SHP77 (cell line): Measurements from ENCODE around the gene LRRC7.

ENCODE experiments used
- DNase-seq, 2 experiments: peaks; one replicate each; lab custom pipeline; 2025; lab: John Stamatoyannopoulos, UW

Gene LRRC7

DNA sequence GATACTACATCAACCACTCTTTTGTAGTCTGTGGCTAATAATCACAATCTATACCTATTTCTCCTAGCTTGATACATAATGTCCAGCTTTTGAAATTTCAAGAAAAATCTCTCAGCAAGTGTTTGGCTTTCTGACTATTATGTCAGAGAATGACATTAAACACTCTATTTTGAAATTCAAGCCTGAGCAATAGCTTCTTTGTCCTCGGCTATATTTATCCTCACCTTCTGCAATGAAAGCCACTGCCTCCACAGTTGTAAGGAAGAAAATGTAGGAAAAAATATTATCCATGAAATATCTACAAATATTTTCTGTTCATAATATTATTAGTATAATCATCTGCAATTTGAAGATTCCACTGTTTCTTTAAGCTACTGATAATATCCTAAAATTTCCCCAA lies 22.1 kb downstream of the LRRC7 start:
- no peak for DNase-seq

DNA sequence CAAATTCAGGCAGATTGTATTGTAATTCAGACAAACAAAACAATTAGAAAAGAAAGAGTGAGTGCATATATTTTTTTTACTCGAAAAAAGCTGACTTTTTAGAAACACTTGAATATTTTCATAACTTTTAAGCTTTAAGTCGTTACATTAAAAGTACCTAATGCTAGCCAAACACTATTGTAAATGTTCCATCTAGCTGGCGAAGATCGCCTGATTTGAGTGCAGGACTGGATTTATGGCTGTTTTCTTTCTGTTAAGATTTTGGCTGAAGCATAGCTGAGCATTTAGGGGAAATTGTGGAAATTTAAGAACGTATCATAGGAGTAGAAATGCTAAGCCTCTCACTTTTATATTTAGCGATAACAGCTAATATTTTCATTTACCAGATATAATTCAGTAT lies 24.6 kb downstream of the LRRC7 start:
- no peak for DNase-seq

DNA sequence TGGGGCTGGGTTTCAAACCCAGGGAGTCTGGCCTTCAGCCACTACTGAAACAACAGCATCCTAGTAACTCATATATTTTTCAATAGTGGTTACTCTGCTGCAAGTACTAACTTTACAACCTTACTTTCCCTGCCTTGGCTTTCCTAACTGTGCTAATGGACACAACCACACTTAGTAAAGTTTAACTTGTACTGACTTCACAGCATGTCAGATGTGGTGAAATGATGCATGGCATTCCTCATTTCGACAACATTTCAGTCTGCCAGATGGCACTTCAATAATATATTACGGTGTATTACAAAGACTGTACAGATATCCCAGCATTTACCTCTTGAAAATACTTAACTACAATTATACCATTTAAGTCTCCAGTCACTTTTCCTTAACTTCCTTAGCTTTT lies 27.8 kb downstream of the LRRC7 start:
- DNase-seq: no peak

DNA sequence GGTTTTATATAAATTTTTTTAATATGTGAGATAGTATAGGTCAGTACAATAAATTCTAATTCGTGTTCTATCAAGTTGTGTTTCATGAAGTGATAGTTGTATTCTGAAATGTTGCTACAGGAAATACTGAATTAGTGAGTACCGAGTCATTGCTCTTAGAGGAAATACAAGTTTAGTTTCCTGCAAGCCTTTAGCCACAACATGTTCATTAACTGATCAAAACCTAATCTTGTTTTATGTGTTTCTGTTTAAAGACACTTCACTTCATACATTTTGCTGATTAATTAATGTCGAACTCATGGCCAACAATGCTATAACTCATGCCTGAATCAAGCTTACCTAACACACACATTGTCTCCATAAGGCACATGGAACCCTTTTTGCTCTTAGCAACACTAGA lies 43.6 kb downstream of the LRRC7 start:
- no peak for DNase-seq

- no peak for DNase-seq
These were observed 45.7 kb downstream of the LRRC7 start for GRCh38 chr1:69613414-69613813.

DNA sequence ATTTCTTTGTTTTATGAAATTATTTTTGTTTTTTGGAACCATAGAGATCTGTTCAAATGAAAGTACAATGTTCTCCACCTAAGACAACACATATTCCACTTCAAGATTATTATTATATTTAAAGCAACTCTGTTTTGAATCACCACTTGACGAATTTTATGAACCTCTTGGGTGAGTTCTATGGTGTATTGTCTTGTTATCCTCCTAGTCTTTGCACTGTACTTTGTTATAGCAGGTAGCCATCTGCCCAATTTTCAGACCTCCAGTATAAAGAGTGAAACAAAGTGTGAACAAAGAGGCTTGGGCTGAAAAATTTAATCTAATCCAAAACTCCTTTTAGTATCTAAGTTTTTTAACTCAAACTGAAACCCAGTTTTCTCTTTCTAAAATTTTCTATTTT lies 71.0 kb downstream of the LRRC7 start:
- DNase-seq: no peak

DNA sequence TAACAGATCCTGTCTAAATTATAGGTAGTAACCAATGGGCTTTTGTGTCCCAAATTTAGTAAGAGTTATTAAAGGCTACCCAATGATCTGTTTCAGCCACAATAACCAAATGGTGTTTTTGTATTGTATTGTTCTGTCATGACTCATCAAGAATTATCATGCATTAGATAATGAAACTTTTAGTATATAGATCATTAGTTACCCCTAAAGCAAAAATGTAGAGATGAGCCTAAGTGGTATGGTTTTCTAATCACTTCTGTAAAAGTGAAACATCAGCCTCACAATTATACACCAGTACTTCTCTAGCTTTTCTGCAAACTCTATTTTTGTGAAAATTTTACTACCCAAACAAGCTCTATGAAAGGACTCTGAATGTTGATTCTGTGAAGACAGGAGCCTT lies 71.4 kb downstream of the LRRC7 start:
- no peak for DNase-seq

DNA sequence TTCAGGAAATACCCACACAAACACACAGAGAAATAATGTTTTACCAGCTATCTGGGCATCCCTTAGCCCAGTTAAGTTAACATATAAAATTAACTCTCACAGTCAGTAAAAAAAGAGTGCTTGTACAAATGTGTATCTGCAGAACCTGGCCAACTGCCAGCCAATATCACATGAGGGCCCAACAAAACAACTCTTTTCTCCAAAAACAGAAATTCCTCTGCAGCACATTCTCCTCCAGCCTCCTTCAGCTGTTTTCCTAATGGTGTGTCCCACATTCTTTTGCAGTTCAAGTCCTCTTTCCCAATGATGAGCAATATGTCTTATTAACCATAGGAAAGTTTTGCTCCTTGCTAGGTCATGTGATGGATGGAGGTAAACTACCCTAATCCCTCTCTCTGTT lies 75.5 kb downstream of the LRRC7 start:
- DNase-seq: no peak

- DNase-seq: no peak
These were observed 77.8 kb downstream of the LRRC7 start for GRCh38 chr1:69645477-69645876.

GRCh38 chr1:69648486-69648885 lies 80.8 kb downstream of the LRRC7 start:
- DNase-seq: peak in 1 of 2 experiments; percentile 3

- DNase-seq: no peak
These were observed 81.8 kb downstream of the LRRC7 start for GRCh38 chr1:69649383-69649990.

- DNase-seq: no peak
These were observed 83.1 kb downstream of the LRRC7 start for GRCh38 chr1:69650779-69651178.

GRCh38 chr1:69651656-69652055 lies 83.9 kb downstream of the LRRC7 start:
- no peak for DNase-seq

- DNase-seq: no peak
These were observed 90.2 kb downstream of the LRRC7 start for GRCh38 chr1:69657971-69658370.

GRCh38 chr1:69661686-69662085 lies 94.0 kb downstream of the LRRC7 start:
- DNase-seq: no peak

DNA sequence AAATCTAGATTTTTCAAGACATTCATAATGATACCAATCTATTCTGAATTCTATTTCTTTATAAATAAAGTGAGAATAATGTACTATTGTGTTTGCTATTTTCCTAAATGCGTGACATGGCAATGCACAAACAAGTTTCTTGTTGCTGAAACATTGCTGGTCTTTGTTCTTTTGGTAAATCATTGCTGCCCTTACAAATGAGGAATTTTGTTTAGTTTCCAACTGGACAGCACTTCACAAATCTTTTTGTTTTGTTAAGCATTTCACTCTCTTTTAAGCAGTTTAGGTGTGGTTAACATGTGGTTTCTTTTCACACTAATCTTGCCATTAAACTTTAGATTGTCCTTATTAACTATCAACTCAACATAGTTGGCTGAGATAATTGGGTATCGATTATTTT lies 94.6 kb downstream of the LRRC7 start:
- no peak for DNase-seq

DNA sequence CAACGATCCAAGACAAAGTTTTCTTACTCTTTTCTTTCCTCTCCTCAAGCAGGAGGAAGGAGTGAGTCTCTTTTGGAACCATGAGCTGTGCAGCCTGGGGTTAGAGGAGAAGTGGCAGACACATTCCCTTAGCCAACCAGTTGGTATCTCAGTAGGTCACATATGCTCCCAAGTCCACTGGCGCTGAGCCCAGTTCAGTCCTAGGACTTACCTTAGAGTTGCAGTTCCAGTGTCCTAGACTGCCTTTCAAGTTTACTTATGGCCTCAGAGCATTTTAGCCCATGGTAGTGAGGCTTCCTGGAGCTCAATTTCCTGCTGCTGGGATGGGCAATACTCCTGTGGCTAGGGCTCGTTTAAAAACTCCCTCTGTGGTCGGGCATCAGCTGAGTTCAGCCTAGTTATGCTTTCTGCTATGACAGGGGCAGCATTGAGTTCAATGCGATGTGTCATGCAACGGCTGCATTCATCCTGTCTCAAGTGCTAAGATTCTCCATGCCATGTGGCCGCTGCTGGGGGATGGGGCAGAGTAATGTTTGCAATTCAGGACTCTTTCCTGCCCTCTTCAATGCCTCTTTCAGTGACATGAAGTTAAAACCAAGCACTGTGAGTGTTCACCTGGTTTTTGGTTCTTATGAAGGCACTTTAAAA lies 103.8 kb downstream of the LRRC7 start:
- DNase-seq: peak in 1 of 2 experiments; percentile 5

- DNase-seq: no peak
These were observed 105.6 kb downstream of the LRRC7 start for GRCh38 chr1:69673321-69673720.

DNA sequence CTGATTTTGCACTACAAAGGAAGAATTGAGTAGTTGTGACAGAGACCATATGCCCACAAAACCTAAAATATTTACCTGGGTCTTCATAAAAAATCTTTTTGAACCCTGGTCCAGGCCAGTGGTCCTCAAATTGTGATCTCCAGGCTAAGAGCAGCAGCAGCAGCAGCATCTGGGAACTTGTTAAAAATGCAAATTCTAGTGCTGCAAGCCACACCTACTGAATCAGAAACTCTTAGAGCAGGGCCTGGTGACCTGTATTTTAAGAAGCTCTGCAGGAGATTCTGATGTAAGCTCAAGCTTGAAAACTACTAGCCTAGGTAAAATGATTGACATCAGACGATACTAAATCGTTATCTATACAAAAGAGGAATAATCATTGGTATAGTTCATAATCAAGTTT lies 112.2 kb downstream of the LRRC7 start:
- no peak for DNase-seq

GRCh38 chr1:69686367-69686984 lies 118.8 kb downstream of the LRRC7 start:
- DNase-seq: no peak

DNA sequence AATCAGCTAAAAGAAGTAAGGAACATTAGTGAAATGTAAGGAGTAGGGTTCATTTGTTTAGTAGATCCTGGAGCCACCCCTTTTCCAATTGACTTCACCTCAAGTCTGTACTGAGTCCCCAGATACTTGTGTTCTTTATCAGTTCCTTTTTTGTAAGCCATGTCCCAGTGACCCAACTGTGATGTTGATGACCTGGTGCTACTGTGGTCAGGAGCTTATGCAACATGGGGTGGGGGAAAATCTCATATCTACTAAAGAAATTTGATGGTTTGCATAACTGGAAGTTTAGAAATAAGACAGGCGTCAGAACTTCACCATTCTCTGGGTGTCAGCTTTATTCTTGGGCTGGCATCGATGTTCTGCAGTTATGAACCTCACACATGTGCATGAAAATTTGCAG lies 120.5 kb downstream of the LRRC7 start:
- no peak for DNase-seq

DNA sequence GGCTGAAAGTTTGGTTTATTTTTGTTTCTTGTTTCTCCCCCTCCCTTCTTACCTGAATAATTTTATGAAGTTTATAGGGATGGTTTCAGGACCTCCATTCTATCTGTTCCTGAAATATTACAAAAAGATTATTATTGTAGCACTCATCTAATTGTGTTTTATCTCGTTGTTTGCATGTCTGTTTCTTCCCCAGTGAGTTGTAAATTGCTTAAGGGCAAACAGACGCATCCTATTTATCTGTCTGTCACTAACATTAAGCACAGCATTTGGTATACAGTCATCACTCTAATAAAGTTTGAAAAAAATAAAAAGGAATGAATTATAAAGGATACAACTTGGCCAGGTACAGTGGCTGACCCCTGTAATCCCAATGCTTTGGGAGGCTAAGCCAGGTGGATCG lies 123.5 kb downstream of the LRRC7 start:
- no peak for DNase-seq

DNA sequence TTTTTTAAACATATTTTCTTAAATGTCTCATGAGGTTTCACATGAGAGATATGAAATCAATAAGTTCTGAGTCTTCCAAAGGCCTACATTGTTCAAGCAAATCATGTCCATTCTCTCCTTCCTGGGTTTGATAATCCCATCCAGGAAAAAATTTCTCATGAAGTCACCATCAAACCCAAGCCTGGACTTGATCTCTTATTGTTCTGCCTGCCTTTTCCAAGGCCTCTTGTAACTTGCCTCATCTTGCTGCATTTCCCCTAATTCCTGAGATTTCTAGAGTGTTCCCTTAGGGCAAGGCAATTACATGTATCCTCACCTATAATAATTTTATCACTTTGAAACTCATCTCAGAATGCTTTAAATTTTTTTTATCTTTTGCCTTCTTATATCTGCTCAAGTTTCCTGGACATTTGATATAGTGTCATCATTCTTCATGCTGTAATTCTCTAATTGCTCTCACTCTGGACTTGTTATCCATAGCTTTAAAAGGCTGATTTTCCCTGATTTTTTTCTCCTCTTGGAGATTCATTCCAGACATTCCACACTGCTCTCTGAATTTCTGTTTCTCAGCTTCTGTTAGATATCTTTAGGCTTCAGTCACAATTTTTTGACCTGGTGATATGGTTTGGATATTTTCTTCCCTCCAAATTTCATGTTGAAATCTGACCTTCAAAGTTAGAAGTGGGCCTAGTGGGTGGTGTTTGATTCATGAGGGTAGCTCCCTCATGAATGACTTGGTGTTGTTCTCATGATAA lies 126.4 kb downstream of the LRRC7 start:
- DNase-seq: no peak
